ENCODE results near the gene DLGAP4.
"Not testable (repeated sequence)": the region's sequence is repeated elsewhere in the genome, so short reads cannot be mapped to it uniquely, and the experiment has no call there.

DLGAP4 gene

DNA sequence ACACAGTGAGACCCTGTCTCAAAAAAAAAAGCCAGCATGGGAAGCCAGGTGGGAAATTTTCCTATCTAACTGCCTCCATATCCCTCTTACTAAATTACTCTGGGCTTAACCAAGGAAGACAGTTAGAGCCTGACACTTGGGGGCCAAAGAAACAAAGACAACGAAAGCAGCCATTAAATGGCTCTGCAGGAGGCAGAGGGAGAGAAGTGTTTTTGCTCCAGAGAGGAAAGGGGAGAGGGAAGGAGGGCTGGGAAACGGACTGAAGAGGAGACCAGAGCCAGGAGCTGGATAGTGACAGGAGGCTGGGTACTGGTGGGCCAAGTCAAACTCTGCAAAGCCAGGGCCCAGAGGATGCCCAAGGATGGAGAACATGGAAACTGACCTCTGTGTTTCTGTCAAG, 256.6 kb downstream of the DLGAP4 start:
- H3K9me3 Mint-ChIP-seq, result peaks cover 6% of the 10 kb centered on the region
- H3K36me3 Mint-ChIP-seq, result no peaks in the 10 kb centered on the region
- DNase-seq, result no peak
- no peaks in the 10 kb centered on the region for H3K4me1 Mint-ChIP-seq
- H3K4me3 Mint-ChIP-seq, result no peak overlapping the region
- H3K27me3 Mint-ChIP-seq, result peaks cover 12% of the 10 kb centered on the region
- CTCF ChIA-PET, result interaction anchor here (0.6 kb wide), 1 partner anchor 50 kb away, joined by 3 read pairs; no protein-coding TSS in a partner anchor
- no peak overlapping the region for H3K27ac Mint-ChIP-seq

DNA sequence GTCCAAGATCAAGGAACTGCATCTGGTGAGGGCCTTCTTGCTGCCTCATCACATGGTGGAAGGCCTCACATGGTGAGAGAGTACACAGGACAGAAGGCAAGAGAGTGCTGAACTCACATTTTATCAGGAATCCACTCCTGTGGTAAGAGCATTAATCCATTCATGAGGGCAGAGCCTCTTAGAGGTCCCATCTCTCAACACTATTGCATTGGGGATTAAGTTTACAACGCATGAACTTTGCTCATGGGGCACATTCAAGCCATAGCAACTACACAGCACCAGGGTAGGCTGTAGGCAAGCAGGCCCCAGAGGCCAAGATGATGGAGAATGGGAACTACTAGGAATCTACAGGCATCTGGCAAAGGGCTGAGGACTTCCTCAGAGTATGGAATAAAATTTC, 257.2 kb downstream of the DLGAP4 start:
- CTCF ChIA-PET, result no interaction called here
- Mint-ChIP-seq H3K27me3 (peaks cover 12% of the 10 kb centered on the region), H3K9me3 (peaks cover 6% of the 10 kb centered on the region), H3K36me3 (no peaks in the 10 kb centered on the region), H3K27ac (no peak overlapping the region), H3K4me3 (no peak overlapping the region), H3K4me1 (no peaks in the 10 kb centered on the region)
- DNase-seq, result no peak

DNA sequence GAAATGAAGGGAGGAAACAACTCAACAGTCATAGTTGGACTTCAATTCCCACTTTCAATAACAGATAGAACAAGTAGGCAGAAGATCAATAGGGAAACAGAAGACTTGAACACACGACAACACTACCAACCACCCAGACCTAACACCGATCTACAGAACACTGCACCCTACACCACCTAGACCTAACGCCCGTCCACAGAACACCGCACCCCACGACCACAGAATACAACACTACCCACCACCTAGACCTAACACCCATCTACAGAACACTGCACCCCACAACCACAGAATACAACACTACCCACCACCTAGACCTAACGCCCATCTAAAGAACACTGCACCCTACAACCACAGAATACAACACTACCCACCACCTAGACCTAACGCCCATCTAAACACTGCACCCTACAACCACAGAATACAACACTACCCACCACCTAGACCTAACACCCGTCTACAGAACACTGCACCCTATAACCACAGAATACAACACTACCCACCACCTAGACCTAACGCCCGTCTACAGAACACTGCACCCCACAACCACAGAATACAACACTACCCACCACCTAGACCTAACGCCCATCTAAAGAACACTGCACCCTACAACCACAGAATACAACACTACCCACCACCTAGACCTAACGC, 258.1 kb downstream of the DLGAP4 start:
- H3K4me3 Mint-ChIP-seq, CTCF ChIA-PET, H3K27ac Mint-ChIP-seq, DNase-seq, H3K4me1 Mint-ChIP-seq, H3K9me3 Mint-ChIP-seq, H3K36me3 Mint-ChIP-seq: not testable (repeated sequence)
- H3K27me3 Mint-ChIP-seq, result peaks cover 12% of the 10 kb centered on the region

GRCh38 chr20:36564726-36565121, 258.6 kb downstream of the DLGAP4 start:
- peaks cover 12% of the 10 kb centered on the region for H3K27me3 Mint-ChIP-seq
- H3K4me3 Mint-ChIP-seq, H3K36me3 Mint-ChIP-seq, H3K4me1 Mint-ChIP-seq, DNase-seq, H3K27ac Mint-ChIP-seq, H3K9me3 Mint-ChIP-seq: not testable (repeated sequence)
- CTCF ChIA-PET, result interaction anchor here (0.8 kb wide), 1 partner anchor 17 kb away, joined by 3 read pairs; no protein-coding TSS in a partner anchor

- CTCF ChIA-PET, result interaction anchor here (0.8 kb wide), 1 partner anchor 18 kb away, joined by 3 read pairs; no protein-coding TSS in a partner anchor
- H3K27ac Mint-ChIP-seq, result no peak overlapping the region
- no peaks in the 10 kb centered on the region for H3K4me1 Mint-ChIP-seq
- H3K36me3 Mint-ChIP-seq, result no peaks in the 10 kb centered on the region
- peaks cover 12% of the 10 kb centered on the region for H3K27me3 Mint-ChIP-seq
- H3K9me3 Mint-ChIP-seq, result peaks cover 6% of the 10 kb centered on the region
- no peak overlapping the region for H3K4me3 Mint-ChIP-seq
- no peak for DNase-seq
Observed at GRCh38 chr20:36565520-36565919, 259.4 kb downstream of the DLGAP4 start.

GRCh38 chr20:36569847-36570429, 263.8 kb downstream of the DLGAP4 start:
- no peak overlapping the region for H3K4me3 Mint-ChIP-seq
- H3K4me1 Mint-ChIP-seq, result peaks cover 20% of the 10 kb centered on the region
- H3K27ac Mint-ChIP-seq, result no peak overlapping the region
- CTCF ChIA-PET, result interaction anchor here (0.5 to 2.6 kb wide), 3 partner anchors 12 to 26 kb away, joined by 3 to 7 read pairs (median 7); no protein-coding TSS in a partner anchor
- peaks cover 5% of the 10 kb centered on the region for H3K27me3 Mint-ChIP-seq
- peaks cover 3% of the 10 kb centered on the region for H3K36me3 Mint-ChIP-seq
- DNase-seq, result no peak
- peaks cover 3% of the 10 kb centered on the region for H3K9me3 Mint-ChIP-seq

GRCh38 chr20:36571564-36572504, 265.7 kb downstream of the DLGAP4 start:
- Mint-ChIP-seq H3K4me1 (peaks cover 37% of the 10 kb centered on the region), H3K4me3 (peak overlapping the region; percentile 77), H3K27me3 (peaks cover 5% of the 10 kb centered on the region), H3K36me3 (peaks cover 16% of the 10 kb centered on the region), H3K27ac (peak overlapping the region; percentile 98), H3K9me3 (no peaks in the 10 kb centered on the region)
- CTCF ChIA-PET, result interaction anchor here (0.8 to 2.6 kb wide), 5 partner anchors 10 to 44 kb away, joined by 3 to 7 read pairs (median 4); no protein-coding TSS in a partner anchor
- no peak for DNase-seq

- CTCF ChIA-PET, result interaction anchor here (1.4 kb wide), 1 partner anchor 19 kb away, joined by 4 read pairs; no protein-coding TSS in a partner anchor
- peak; percentile 63 for DNase-seq
- Mint-ChIP-seq H3K4me3 (peak overlapping the region; percentile 77), H3K36me3 (peaks cover 16% of the 10 kb centered on the region), H3K4me1 (peaks cover 37% of the 10 kb centered on the region), H3K27me3 (peaks cover 5% of the 10 kb centered on the region), H3K9me3 (no peaks in the 10 kb centered on the region), H3K27ac (peak overlapping the region; percentile 98)
Observed at GRCh38 chr20:36572701-36573102, 266.6 kb downstream of the DLGAP4 start.

DNA sequence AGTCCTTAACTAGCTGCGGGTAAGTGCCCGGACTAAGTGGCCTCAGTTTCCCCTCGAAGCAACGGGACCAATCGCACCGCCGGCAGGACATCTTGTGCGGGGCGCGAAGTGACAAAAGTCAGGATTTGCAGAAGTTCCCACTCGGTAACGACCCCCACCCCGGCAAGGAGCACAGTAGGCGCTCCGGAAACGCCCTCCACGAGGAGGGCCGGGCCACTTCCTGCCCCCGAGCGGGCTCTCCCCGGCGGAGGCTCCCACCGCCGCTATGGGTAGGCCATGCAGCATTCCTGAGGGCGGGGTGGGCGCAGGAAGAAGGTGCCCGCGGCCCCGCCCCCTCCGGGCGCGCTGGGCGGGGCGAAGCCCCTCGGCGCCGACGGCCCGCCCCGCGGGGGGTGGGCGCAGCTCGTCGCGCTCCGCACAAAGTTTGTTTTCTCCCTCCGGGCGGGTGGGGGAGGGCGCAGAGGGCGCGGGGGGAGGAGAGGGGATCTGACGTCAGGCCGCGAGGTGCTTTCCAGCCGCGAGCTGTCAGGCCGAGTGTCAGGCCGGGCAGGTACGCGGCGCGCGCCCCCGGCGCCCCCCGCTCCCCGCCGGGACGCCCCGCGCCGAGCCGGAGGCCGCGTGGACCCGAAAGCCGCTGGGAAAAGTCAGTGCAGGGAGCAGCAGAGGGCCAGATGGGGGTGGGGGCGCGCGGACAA, 267.1 kb downstream of the DLGAP4 start, which contains the start of gene TGIF2:
TSS of gene TGIF2 (plus strand) at position 495 of the 695 bp plus-strand sequence. CDS start 5,178 bp downstream, outside the sequence.
- DNase-seq, result peak; percentile 89
- CTCF ChIA-PET, result interaction anchor here (0.7 to 1.4 kb wide), 2 partner anchors 11 to 19 kb away, joined by 3 to 4 read pairs; no protein-coding TSS in a partner anchor
- Mint-ChIP-seq H3K27ac (peak within 1 kb of the TSS; percentile 98), H3K9me3 (no peaks in the 10 kb centered on the region), H3K36me3 (peaks cover 16% of the 10 kb centered on the region), H3K4me3 (peak within 1 kb of the TSS; percentile 87), H3K4me1 (peaks cover 37% of the 10 kb centered on the region), H3K27me3 (peaks cover 5% of the 10 kb centered on the region)

DNA sequence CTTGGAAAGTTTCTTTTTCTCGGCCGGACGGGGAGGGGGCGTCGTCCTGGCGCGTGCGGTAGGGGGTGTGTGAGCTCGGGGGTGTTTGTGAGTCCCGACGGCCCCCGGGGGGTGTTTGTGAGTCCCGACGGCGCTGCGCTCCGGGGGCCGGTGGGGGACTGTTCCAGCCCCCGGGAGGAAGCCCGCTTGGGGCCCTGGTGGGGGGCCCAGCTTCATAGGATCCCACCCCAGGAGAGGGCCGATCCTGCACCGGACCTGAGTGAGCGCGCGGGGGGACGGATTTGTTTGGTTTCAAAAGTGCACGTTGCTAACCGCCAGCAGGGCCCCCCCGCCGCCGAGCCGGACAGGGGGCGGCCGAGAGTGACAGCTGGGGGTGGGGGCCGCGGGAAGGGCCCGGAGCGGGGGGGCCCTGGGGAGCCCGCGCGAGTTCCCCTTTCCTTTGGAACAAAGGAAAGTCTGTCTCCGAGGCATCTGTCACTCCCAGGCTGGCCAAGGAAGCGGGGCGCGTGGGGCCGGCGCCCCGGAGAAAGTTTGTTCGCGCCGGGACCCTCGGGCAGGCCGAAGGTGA, 267.7 kb downstream of the DLGAP4 start:
- CTCF ChIA-PET, result interaction anchor here (0.7 to 3.4 kb wide), 3 partner anchors 11 to 31 kb away, joined by 3 to 18 read pairs (median 4); partner anchors contain the start of gene RAB5IF
- H3K4me3 Mint-ChIP-seq, result peak overlapping the region; percentile 87
- H3K4me1 Mint-ChIP-seq, result peaks cover 37% of the 10 kb centered on the region
- H3K36me3 Mint-ChIP-seq, result peaks cover 16% of the 10 kb centered on the region
- no peaks in the 10 kb centered on the region for H3K9me3 Mint-ChIP-seq
- peak; percentile 53 for DNase-seq
- H3K27me3 Mint-ChIP-seq, result peaks cover 5% of the 10 kb centered on the region
- peak overlapping the region; percentile 71 for H3K27ac Mint-ChIP-seq

DNA sequence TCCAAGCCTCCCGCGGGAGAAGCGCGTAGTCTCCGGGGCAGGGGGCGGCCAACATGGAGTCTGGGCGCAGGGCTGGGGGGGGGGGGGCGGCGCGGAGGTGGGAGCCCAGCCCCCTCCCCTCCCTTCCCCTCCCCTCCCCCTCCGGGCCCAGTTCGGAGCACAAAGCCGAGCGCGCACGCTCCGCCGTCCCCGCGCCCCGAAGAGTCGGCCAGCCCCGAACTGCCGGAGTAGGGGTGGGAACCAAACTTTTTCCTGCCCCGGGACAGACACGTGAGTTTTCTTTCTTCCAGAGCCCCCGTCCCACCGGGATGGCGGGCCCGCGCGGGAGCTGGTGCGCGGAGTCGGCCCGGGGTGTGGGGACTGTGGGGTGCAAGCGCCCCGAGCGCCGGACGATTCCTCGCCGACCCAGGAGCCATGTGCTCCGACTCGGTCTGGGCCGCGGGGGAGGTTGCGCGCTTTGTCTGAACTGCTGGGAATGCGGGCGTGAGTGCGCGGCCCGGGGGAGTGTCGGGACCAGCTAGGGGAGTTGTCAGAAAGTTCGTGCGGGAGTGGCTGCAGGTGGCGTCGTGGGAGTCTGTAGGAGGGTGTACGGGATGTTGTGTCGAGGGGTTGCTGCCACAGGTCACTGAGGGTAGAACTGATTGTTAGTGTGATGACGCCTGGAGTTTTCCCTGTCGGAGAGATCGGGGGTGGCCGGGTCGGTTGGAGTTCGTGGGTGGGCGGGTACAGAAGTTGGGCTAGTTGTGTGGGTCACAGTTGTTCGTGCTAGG, 268.4 kb downstream of the DLGAP4 start:
- peaks cover 37% of the 10 kb centered on the region for H3K4me1 Mint-ChIP-seq
- H3K9me3 Mint-ChIP-seq, result no peaks in the 10 kb centered on the region
- H3K27ac Mint-ChIP-seq, result peak overlapping the region; percentile 90
- peaks cover 21% of the 10 kb centered on the region for H3K36me3 Mint-ChIP-seq
- H3K4me3 Mint-ChIP-seq, result peak overlapping the region; percentile 87
- peak; percentile 69 for DNase-seq
- CTCF ChIA-PET, result interaction anchor here (1.4 to 3.4 kb wide), 3 partner anchors 15 to 38 kb away, joined by 4 to 18 read pairs (median 5); partner anchors contain the start of gene RAB5IF
- peaks cover 5% of the 10 kb centered on the region for H3K27me3 Mint-ChIP-seq

- CTCF ChIA-PET, result interaction anchor here (1.9 to 3.4 kb wide), 3 partner anchors 19 to 36 kb away, joined by 5 to 18 read pairs (median 7); partner anchors contain the start of gene RAB5IF
- H3K4me3 Mint-ChIP-seq, result peak overlapping the region; percentile 87
- H3K9me3 Mint-ChIP-seq, result no peaks in the 10 kb centered on the region
- H3K36me3 Mint-ChIP-seq, result peaks cover 31% of the 10 kb centered on the region
- H3K27ac Mint-ChIP-seq, result peak overlapping the region; percentile 90
- H3K4me1 Mint-ChIP-seq, result peaks cover 43% of the 10 kb centered on the region
- no peak for DNase-seq
- H3K27me3 Mint-ChIP-seq, result peaks cover 5% of the 10 kb centered on the region
Observed at GRCh38 chr20:36576081-36576445, 269.9 kb downstream of the DLGAP4 start.

All from activated naive CD4-positive, alpha-beta T cell treated with anti-CD3 and anti-CD28 coated beads, Interleukin-2, amount 10 ng/mL, durations not matched to agents 7 days and 5 days (primary cell).